ENCODE measurements around the gene TMEM258. TPM values are rescaled to one million over a fixed set of nuclear protein-coding genes. Genes with fewer than 3 reads are reported as not detected.

TMEM258 gene
- total and polyA plus RNA-seq, 10 of the 15 experiments (the other 5 are each of a cell fraction or from before 2014, with no cell fraction given): 160 to 840 (median 326) TPM

DNA sequence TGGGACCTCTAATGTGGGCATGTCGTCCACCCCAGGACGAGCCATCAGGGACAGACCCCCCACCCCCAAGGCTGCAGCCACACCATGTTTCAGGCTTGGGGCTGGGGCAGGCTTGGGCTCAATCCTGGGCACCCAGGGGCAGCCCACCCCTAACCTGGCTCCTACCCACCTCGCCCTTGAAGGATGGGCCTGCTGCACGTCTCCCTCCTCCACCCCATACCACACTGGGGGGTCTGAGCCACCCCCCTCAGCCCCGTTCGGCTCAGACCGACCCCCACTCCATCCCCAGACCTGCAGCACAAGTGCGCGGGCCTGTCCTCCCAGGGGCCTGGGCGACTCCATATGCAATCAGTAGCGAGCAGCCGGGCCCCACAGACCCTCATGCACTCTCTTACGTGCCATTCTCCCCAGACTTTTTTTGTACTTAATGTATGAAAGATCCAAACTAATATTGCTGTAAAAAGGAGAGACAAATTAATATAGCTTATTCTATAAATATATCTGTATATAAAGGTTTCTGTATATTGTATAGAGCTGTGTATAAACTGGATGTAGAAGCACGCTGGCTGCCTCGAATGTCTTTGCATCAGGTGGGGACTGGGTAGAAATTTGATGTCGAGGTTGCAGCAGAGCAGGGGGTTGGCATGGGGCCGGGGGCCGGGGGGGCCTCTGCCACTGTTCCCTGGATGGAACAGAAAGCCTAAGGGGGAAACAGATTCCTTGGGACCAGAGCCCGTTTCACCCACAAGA, 45.8 kb downstream of the TMEM258 start:
- intact Hi-C loops (cut with micrococcal nuclease; ENCODE audit: unreplicated experiment) (loop anchor here (1.0 to 5.0 kb wide), 2 partner anchors 30 to 361 kb away; no protein-coding TSS in a partner anchor), in situ Hi-C loops (cut with MboI) (loop anchor here (5.0 kb wide), 1 partner anchor 36 kb away; no protein-coding TSS in a partner anchor)
- H3K27me3 ChIP-seq (replicated peaks in 1 of 2; ENCODE audit: control insufficient read depth in 2 of 2, insufficient read depth in 2 of 2, low read length in 1 of 2): peaks cover 0 to 4% of the 10 kb centered on the region in 2 experiments; a peak in 1 of 4 replicates
- ChIA-PET RAD21 (ENCODE audit: unreplicated experiment) (interaction anchor here (1.2 to 2.2 kb wide), 6 partner anchors 19 to 50 kb away, joined by 4 to 26 read pairs (median 8); no protein-coding TSS in a partner anchor), POLR2A (interaction anchor here (1.1 kb wide), 1 partner anchor 45 kb away, joined by 3 read pairs; no protein-coding TSS in a partner anchor), SMC1A (ENCODE audit: uncharacterized antibody, unreplicated experiment) (interaction anchor here (1.0 to 6.5 kb wide), 6 partner anchors 43 to 335 kb away, joined by 3 to 91 read pairs (median 6); partner anchors contain the start of genes FEN1 and TMEM258), CTCF (interaction anchor here (0.9 to 7.0 kb wide), 15 partner anchors 9 to 361 kb away, joined by 3 to 200 read pairs (median 10); partner anchors contain the start of genes FEN1 and TMEM258)
- H3K4me2 ChIP-seq (ENCODE audit: control insufficient read depth, insufficient read depth): no peak overlapping the region
- H3K79me2 ChIP-seq (ENCODE audit: control insufficient read depth, insufficient read depth, low read length): no peaks in the 10 kb centered on the region
- ATAC-seq: no peak
- no peak for DNase-seq (ENCODE audit: low read depth, low spot score)
- WGBS (ENCODE audit: insufficient coverage, insufficient replicate concordance, low lambda C conversion rate, missing lambda C conversion rate): 36% methylated on average over 18 of the region's 19 CpGs
- H3K27ac ChIP-seq (ENCODE audit: control insufficient read depth, insufficient read depth): no peak overlapping the region
- H4K20me1 ChIP-seq (ENCODE audit: control insufficient read depth, insufficient read depth): no peaks in the 10 kb centered on the region
- no peaks in the 10 kb centered on the region; the same call in 1 of the 2 replicates for H3K4me1 ChIP-seq (ENCODE audit: control insufficient read depth, insufficient read depth, low read length)
- no peak for TF ChIP-seq IRF4 (IDR thresholded peaks at IDR 0.05; ENCODE audit: low read depth, low read length)
- no peak for TF ChIP-seq NR2C2 (IDR thresholded peaks at IDR 0.05; ENCODE audit: borderline replicate concordance, control insufficient read depth, insufficient read length, low read depth)
- TF ChIP-seq EGR1 (IDR thresholded peaks at IDR 0.05; ENCODE audit: borderline replicate concordance in 1 of 2, low read depth in 2 of 2, low read length in 2 of 2): no peak
- TF ChIP-seq FOS (IDR thresholded peaks at IDR 0.05; ENCODE audit: borderline replicate concordance, extremely low read depth, insufficient read length): no peak
- TF ChIP-seq HCFC1 (IDR thresholded peaks at IDR 0.05; ENCODE audit: low read length): no peak
- TF ChIP-seq EZH2 (IDR thresholded peaks at IDR 0.05; ENCODE audit: borderline replicate concordance, control insufficient read depth, low read depth, low read length): no peak
- TF ChIP-seq RAD51 (IDR thresholded peaks at IDR 0.05): no peak
- no peak for TF ChIP-seq NR2F1 (conservative IDR thresholded peaks at IDR 0.05)
- H2AFZ ChIP-seq (ENCODE audit: control insufficient read depth, low read depth, low read length): no peak overlapping the region
- H3K9ac ChIP-seq (ENCODE audit: control insufficient read depth, insufficient read depth, low read length): no peak overlapping the region
- H3K4me3 ChIP-seq: no peak overlapping the region
- BruUV-seq (replicated peaks): no TSS peak
- FAIRE-seq: no peak
- H3K9me3 ChIP-seq (replicated peaks; ENCODE audit: control insufficient read depth, insufficient read depth, low read length): no peaks in the 10 kb centered on the region
- H3K36me3 ChIP-seq (ENCODE audit: control insufficient read depth in 2 of 2, insufficient read depth in 2 of 2, low read length in 1 of 2): no peaks in the 10 kb centered on the region

Measured in GM12878 (cell line).